H9 (cell line): ENCODE data around the gene RIOX2. TPM values are rescaled to one million over a fixed set of nuclear protein-coding genes. Genes with fewer than 3 reads are reported as not detected.

ENCODE experiments used
- DNase-seq: peaks from one replicate; pipeline ENCODE4 v3.0.0-alpha.2; 2017
- H2AFZ ChIP-seq: one replicate; pipeline ENCODE4 v1.6.1; 2013; ENCODE audit warnings: mild to moderate bottlenecking, low read length, control low read depth, moderate library complexity
- H2AK5ac ChIP-seq: 2 replicates; pipeline ENCODE4 v1.6.1; 2013; ENCODE audit warnings: low read length, control low read depth, mixed read lengths; ENCODE audit not compliant: insufficient read length
- H2BK120ac ChIP-seq: one replicate; pipeline ENCODE4 v1.6.1; 2013; ENCODE audit warnings: low read depth, mild to moderate bottlenecking, low read length, control low read depth, inconsistent platforms; ENCODE audit not compliant: poor library complexity, severe bottlenecking
- H2BK12ac ChIP-seq: 2 replicates; pipeline ENCODE4 v1.6.1; 2013; ENCODE audit warnings: low read length, control low read depth, mixed read lengths, low read depth; ENCODE audit not compliant: insufficient read length
- H2BK15ac ChIP-seq: 2 replicates; pipeline ENCODE4 v1.6.1; 2013; ENCODE audit warnings: low read depth, low read length, control low read depth
- H2BK20ac ChIP-seq: one replicate; pipeline ENCODE4 v1.6.1; 2013; ENCODE audit warnings: low read depth, mild to moderate bottlenecking, low read length, control low read depth, inconsistent platforms; ENCODE audit not compliant: poor library complexity, severe bottlenecking
- H2BK5ac ChIP-seq: 2 replicates; pipeline ENCODE4 v1.6.1; 2013; ENCODE audit warnings: low read length, control low read depth, mixed read lengths; ENCODE audit not compliant: insufficient read length
- H3K14ac ChIP-seq: 2 replicates; pipeline ENCODE4 v1.6.1; 2013; ENCODE audit warnings: low read length, control low read depth; ENCODE audit not compliant: insufficient read depth
- H3K18ac ChIP-seq: 2 replicates; pipeline ENCODE4 v1.6.1; 2013; ENCODE audit warnings: low read depth, mild to moderate bottlenecking, mixed read lengths, low read length, control low read depth; ENCODE audit not compliant: insufficient read length
- H3K23ac ChIP-seq: 2 replicates; pipeline ENCODE4 v1.6.1; 2013; ENCODE audit warnings: low read length, control low read depth, mixed read lengths, low read depth; ENCODE audit not compliant: insufficient read length
- H3K23me2 ChIP-seq: 2 replicates; pipeline ENCODE4 v1.6.1; 2013; ENCODE audit warnings: low read depth, mild to moderate bottlenecking, mixed read lengths, low read length, control low read depth; ENCODE audit not compliant: insufficient read length, poor library complexity, severe bottlenecking
- H3K27ac ChIP-seq: 2 replicates; pipeline ENCODE4 v1.5.1; 2013; ENCODE audit warnings: low read length, control low read depth, mixed read lengths, low read depth; ENCODE audit not compliant: insufficient read length
- H3K27me3 ChIP-seq: 2 replicates; pipeline ENCODE4 v1.6.1; 2013; ENCODE audit warnings: low read length, control low read depth, inconsistent platforms; ENCODE audit not compliant: insufficient read depth
- H3K4ac ChIP-seq: 2 replicates; pipeline ENCODE4 v1.6.1; 2013; ENCODE audit warnings: low read depth, mild to moderate bottlenecking, control low read depth, inconsistent platforms, low read length, moderate library complexity
- H3K4me1 ChIP-seq: 2 replicates; pipeline ENCODE4 v1.6.1; 2013; ENCODE audit warnings: low read length, control low read depth, inconsistent platforms; ENCODE audit not compliant: insufficient read depth
- H3K4me2 ChIP-seq: 2 replicates; pipeline ENCODE4 v1.6.1; 2013; ENCODE audit warnings: low read length, control low read depth, mixed read lengths; ENCODE audit not compliant: insufficient read length, insufficient read depth
- H3K56ac ChIP-seq: 2 replicates; pipeline ENCODE4 v1.6.1; 2013; ENCODE audit warnings: low read depth, mild to moderate bottlenecking, mixed read lengths, low read length, control low read depth; ENCODE audit not compliant: insufficient read length
- H3K79me1 ChIP-seq: 2 replicates; pipeline ENCODE4 v1.6.1; 2013; ENCODE audit warnings: low read depth, mild to moderate bottlenecking, moderate library complexity, low read length, control low read depth, inconsistent platforms; ENCODE audit not compliant: insufficient read depth, poor library complexity, severe bottlenecking
- H3K79me2 ChIP-seq: 2 replicates; pipeline ENCODE4 v1.6.1; 2013; ENCODE audit warnings: low read length, control low read depth, inconsistent platforms; ENCODE audit not compliant: insufficient read depth
- H3K9ac ChIP-seq: 2 replicates; pipeline ENCODE4 v1.6.1; 2013; ENCODE audit warnings: low read length, control low read depth, mixed read lengths; ENCODE audit not compliant: insufficient read length; ENCODE audit errors: extremely low read depth
- H3K9me3 ChIP-seq: one replicate; pipeline ENCODE4 v1.6.1; 2013; ENCODE audit warnings: low read depth, low read length, inconsistent platforms; ENCODE audit not compliant: control insufficient read depth
- H3T11ph ChIP-seq: one replicate; pipeline ENCODE4 v1.6.1; 2013; ENCODE audit warnings: mild to moderate bottlenecking, low read length, control low read depth, inconsistent platforms
- H4K20me1 ChIP-seq: one replicate; pipeline ENCODE4 v1.6.1; 2013; ENCODE audit not compliant: control insufficient read depth, insufficient read length, insufficient read depth
- H4K5ac ChIP-seq: 2 replicates; pipeline ENCODE4 v1.6.1; 2013; ENCODE audit warnings: low read depth, mild to moderate bottlenecking, mixed read lengths, low read length, control low read depth; ENCODE audit not compliant: insufficient read length
- H4K8ac ChIP-seq: replicated peaks from 2 replicates; pipeline ENCODE4 v1.6.1; 2013; ENCODE audit warnings: low read length, control low read depth, mixed read lengths, low read depth; ENCODE audit not compliant: insufficient read length
- H4K91ac ChIP-seq: 2 replicates; pipeline ENCODE4 v1.6.1; 2013; ENCODE audit warnings: low read depth, mild to moderate bottlenecking, moderate library complexity, mixed read lengths, low read length, control low read depth; ENCODE audit not compliant: insufficient read length
- H3K27ac Mint-ChIP-seq, 3 experiments: 2 replicates in 2 of 3; 3 replicates in 1 of 3; pipeline ENCODE4 v1.8.0; 2020 to 2021; ENCODE audit warnings: mixed read lengths in 3 of 3, mild to moderate bottlenecking in 1 of 3, moderate library complexity in 1 of 3
- H3K27me3 Mint-ChIP-seq: 2 replicates; pipeline ENCODE4 v1.8.0; 2021; ENCODE audit warnings: low read depth, mild to moderate bottlenecking, moderate library complexity, mixed read lengths
- H3K36me3 Mint-ChIP-seq, 3 experiments: 2 replicates in 2 of 3; 3 replicates in 1 of 3; pipeline ENCODE4 v1.8.0; 2020 to 2021; ENCODE audit warnings: low read depth in 3 of 3, mixed read lengths in 3 of 3; ENCODE audit not compliant: insufficient read depth in 1 of 3
- H3K4me1 Mint-ChIP-seq, 2 experiments: 2 replicates each; pipeline ENCODE4 v1.8.0; 2020; ENCODE audit warnings: mixed read lengths in 2 of 2
- H3K4me3 Mint-ChIP-seq, 2 experiments: 2 replicates in 1 of 2; 3 replicates in 1 of 2; pipeline ENCODE4 v1.8.0; 2020 to 2021; ENCODE audit warnings: mild to moderate bottlenecking in 2 of 2, mixed read lengths in 2 of 2, moderate library complexity in 1 of 2
- H3K9me3 Mint-ChIP-seq, 2 experiments: 2 replicates in 1 of 2; 3 replicates in 1 of 2; pipeline ENCODE4 v1.8.0; 2020; ENCODE audit warnings: mild to moderate bottlenecking in 2 of 2, mixed read lengths in 2 of 2, moderate library complexity in 1 of 2
- WGBS: extraction: QIAGEN DNeasy Blood & Tissue Kit; methylation state at CpG from one replicate; pipeline ENCODE4 v1.1.7; 2013; ENCODE audit warnings: missing lambda C conversion rate, low lambda C conversion rate, mixed read lengths; ENCODE audit not compliant: insufficient read length; ENCODE audit errors: extremely low coverage; 5-methylcytosine and 5-hydroxymethylcytosine counted together
- total RNA-seq: library from RNA; stranded (reverse); gene quantifications from 2 replicates; pipeline ENCODE4 v1.2.1, GENCODE V29; 2021
- TF ChIP-seq, protein P1 (sequence below): fragments of 200-600 bp; sonication (generic); conservative IDR thresholded peaks from 3 replicates; pipeline ENCODE4 v1.8.0; 2021; ENCODE audit warnings: antibody characterized with exemption, mild to moderate bottlenecking

The RIOX2 gene
- total RNA-seq, 1 experiment from 2014 or later: 15.5 TPM

GRCh38 chr3:97994328-97994945 lies 22.2 kb upstream of the RIOX2 start:
- no peaks in the 10 kb centered on the region for H3K9me3 Mint-ChIP-seq
- no peak overlapping the region for H3T11ph ChIP-seq
- H4K20me1 ChIP-seq: no peaks in the 10 kb centered on the region
- TF ChIP-seq, protein P1, sequence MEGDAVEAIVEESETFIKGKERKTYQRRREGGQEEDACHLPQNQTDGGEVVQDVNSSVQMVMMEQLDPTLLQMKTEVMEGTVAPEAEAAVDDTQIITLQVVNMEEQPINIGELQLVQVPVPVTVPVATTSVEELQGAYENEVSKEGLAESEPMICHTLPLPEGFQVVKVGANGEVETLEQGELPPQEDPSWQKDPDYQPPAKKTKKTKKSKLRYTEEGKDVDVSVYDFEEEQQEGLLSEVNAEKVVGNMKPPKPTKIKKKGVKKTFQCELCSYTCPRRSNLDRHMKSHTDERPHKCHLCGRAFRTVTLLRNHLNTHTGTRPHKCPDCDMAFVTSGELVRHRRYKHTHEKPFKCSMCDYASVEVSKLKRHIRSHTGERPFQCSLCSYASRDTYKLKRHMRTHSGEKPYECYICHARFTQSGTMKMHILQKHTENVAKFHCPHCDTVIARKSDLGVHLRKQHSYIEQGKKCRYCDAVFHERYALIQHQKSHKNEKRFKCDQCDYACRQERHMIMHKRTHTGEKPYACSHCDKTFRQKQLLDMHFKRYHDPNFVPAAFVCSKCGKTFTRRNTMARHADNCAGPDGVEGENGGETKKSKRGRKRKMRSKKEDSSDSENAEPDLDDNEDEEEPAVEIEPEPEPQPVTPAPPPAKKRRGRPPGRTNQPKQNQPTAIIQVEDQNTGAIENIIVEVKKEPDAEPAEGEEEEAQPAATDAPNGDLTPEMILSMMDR: no peak
- no peak overlapping the region for H3K14ac ChIP-seq
- peaks cover 4% of the 10 kb centered on the region; the same call in 1 of the 2 replicates for H3K4me1 ChIP-seq
- no peak overlapping the region for H2BK15ac ChIP-seq
- no peaks in the 10 kb centered on the region for H3K23me2 ChIP-seq
- no peak overlapping the region for H2AFZ ChIP-seq
- H4K8ac ChIP-seq: no peak overlapping the region
- no peak overlapping the region for H3K27ac Mint-ChIP-seq
- H3K79me1 ChIP-seq: no peaks in the 10 kb centered on the region
- no peak overlapping the region for H3K4me2 ChIP-seq
- no peaks in the 10 kb centered on the region for H3K27me3 Mint-ChIP-seq
- H3K9me3 ChIP-seq: no peaks in the 10 kb centered on the region
- no peak overlapping the region for H4K91ac ChIP-seq
- H3K27ac ChIP-seq: no peak overlapping the region
- DNase-seq: no peak
- H2BK20ac ChIP-seq: no peak overlapping the region
- H3K36me3 Mint-ChIP-seq: no peaks in the 10 kb centered on the region
- H3K4ac ChIP-seq: no peak overlapping the region
- H3K18ac ChIP-seq: no peak overlapping the region
- H3K4me3 Mint-ChIP-seq: no peak overlapping the region
- H3K27me3 ChIP-seq: no peaks in the 10 kb centered on the region
- WGBS: no CpG with 5 or more reads among the region's 2 CpGs
- H2AK5ac ChIP-seq: no peak overlapping the region
- H3K56ac ChIP-seq: no peak overlapping the region
- H2BK120ac ChIP-seq: no peak overlapping the region
- H4K5ac ChIP-seq: no peak overlapping the region
- H3K4me1 Mint-ChIP-seq: peaks cover 22 to 25% of the 10 kb centered on the region in 2 experiments
- H3K79me2 ChIP-seq: no peaks in the 10 kb centered on the region
- no peak overlapping the region for H3K9ac ChIP-seq
- no peak overlapping the region for H2BK5ac ChIP-seq
- H2BK12ac ChIP-seq: no peak overlapping the region
- H3K23ac ChIP-seq: no peak overlapping the region
